Anterior cingulate cortex (tissue), 58 donors: ENCODE measurements around the gene NUTM2D.
"Not testable (repeated sequence)": the region's sequence is repeated elsewhere in the genome, so short reads cannot be mapped to it uniquely, and the experiment has no call there.

ENCODE experiments used
- DNase-seq, 58 donors: peaks; one replicate each; lab custom pipeline; 2025; lab: John Stamatoyannopoulos, UW

The NUTM2D gene

DNA sequence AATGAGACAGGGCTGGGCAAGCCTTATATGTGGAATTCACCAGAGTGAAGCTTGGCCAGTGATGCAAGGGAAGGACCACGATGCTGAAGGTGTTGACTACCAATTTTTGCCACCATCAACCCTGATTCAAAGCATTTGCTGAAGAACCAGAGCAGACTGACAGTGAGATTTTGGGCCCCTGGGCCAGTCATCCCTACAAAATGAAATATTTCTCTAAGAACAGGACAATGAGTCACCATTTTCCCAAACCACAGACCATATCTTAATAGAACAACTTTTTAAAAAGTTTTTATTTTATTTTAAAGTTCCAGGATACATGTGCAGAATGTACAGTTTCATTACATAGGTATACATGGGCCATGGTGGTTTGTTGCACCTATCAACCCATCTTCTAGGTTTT, 16.5 kb downstream of the NUTM2D start:
- not testable (repeated sequence) for DNase-seq

GRCh38 chr10:87379115-87379514, 21.6 kb downstream of the NUTM2D start:
- DNase-seq = not testable (repeated sequence)

DNA sequence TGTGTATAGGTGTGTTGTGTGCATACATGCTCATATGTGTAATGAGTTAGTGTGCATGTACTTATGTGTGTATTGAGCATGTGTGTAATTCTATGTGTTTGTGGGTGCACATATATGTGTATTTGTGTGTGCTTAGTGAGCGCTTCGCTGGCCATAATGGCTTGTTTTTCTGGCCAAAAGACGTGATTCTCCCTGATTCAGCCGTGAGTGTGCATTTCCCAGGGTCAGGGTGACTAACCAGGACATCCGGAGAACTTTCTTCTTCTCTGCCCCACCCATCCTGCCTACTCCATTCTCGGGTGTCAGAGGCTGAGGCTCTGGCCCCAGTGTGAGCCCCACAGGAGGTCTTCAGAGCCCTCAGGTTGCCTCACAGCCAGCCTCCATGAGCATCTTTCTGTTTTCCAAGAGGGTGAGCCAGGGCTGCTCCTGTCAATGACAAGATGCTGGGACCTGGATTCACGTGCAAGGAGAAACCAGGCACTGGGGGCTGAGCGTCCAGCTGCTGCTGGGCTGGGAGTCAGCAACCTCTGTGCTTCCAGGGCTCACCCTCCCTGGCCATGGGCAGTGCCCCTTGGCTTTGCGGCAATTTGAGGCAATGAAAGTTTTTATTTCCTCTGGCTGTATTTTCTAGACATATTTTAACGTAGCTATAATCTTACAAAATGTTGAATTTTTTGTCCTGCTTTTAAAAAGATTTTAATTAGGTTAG, 25.8 kb downstream of the NUTM2D start:
- DNase-seq = not testable (repeated sequence)

GRCh38 chr10:87384283-87384682, 26.7 kb downstream of the NUTM2D start:
- not testable (repeated sequence) for DNase-seq

DNA sequence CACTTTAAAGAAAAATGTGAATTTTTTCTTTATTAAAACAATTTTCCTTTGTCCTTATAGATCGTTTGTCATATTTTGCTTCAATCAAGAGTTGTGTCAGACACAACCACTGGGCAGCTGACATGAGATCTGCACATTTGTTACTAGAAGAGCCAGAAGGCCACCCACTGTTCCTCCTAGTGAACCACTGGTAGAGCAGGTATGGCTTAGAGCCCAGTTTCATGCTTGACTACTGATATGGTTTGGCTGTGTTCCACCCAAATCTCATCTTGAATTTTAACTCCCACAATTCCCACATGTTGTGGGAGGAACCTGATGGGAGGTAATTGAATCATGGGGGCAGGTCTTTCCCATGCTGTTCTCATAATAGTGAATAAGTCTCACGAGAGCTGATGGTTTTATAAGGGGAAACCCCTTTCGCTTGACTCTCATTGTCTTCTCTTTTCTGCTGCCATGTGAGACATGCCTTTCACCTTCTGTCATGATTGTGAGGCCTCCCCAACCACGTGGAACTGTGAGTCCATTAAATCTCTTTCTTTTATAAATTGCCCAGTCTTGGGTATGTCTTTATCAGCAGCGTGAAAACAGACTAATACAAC, 28.3 kb downstream of the NUTM2D start:
- DNase-seq = not testable (repeated sequence)

GRCh38 chr10:87391360-87391759, 33.8 kb downstream of the NUTM2D start:
- not testable (repeated sequence) for DNase-seq

DNA sequence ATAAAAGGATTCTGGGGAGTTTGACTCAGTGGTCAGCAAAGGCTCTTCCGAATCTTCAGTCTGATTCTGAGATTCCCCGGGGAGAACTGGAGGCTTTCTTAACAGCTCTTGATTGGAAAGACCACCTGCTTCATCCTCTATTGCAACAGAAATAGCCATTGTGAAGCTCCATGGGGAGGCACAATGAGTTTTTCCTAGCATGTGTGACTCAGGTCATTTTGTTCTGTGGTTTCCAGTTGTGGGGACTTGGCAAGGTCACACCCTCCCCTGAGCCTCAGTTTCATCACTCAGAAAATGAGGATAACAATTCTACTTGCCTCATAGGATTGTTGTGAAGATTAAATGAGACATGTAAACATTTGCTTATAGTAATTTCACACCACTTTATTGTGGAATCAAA, 38.7 kb downstream of the NUTM2D start:
- DNase-seq = not testable (repeated sequence)

- not testable (repeated sequence) for DNase-seq
Measured at GRCh38 chr10:87398436-87398835, 40.9 kb downstream of the NUTM2D start.

DNA sequence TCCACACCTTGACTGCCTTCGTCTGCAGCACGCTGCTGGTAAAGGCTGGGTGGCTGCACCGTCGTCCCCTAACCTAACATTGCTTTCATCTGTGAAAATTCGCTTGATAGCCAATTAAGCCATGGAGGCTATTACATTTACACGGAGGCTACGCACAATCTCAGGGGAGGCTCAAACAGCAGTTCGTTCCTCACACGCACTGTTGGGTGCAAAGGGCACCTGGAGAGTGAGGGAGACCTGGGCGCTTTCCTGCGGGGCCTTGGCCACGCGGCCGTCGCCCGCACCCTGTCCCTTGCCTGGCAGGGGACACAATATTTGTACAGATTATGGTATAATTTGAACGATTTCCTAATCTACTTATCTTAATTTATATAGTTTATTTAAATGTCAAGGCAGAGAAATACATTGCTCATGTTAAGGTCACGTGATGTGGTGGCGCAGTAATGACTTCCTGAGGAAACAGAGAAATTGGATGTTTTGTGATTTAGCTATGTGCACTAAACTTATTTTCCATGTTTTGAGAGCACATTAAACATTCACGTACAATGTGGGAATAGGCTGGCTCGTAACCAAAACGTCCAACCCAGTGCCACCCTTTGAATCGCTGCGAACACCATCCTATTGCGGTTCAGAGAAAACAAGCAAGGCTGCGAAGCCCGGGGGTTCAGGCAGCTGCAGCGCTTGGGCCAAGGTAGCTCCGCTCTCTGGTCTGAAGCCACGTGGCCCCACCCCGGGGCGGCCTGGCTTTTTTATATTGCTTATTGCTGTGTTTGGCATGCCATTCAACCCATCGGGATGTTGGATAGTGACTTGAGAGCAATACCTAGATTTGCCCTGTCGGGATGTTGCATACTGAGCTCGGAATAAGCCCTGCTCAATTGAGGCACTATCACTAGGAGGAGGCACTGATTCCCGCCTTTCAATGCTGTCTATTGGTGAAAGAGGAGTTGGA, 50.2 kb downstream of the NUTM2D start:
- DNase-seq = peak in 1 of 58 donors; percentile 3

DNA sequence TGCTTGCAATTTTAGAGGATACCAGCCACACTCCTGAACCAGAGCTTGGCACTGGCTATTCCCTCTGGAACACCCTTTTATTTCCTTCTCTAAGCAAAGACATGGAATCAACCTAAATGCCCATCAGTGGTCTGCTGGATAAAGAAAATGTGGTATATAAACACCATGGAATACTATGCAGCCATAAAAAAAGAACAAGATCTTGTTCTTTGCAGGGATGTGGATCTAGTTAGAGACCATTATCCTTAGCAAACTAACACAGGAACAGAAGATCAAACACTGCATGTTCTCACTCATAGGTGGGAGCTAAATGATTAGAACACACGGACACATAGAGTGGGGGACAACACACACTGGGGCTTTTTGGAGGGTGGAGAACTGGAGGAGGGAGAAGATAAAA, 56.4 kb downstream of the NUTM2D start:
- DNase-seq = not testable (repeated sequence)
